Measurements from ENCODE around the gene CDPF1. TPM values are rescaled to one million over a fixed set of nuclear protein-coding genes. Genes with fewer than 3 reads are reported as not detected.

CDPF1 gene
- total RNA-seq, 1 experiment from 2014 or later: 8.1 TPM

GRCh38 chr22:46244771-46245170, 5.3 kb downstream of the CDPF1 start:
- no CpG with 5 or more reads among the region's 9 CpGs for WGBS (ENCODE audit: extremely low coverage, insufficient read length, low lambda C conversion rate)
- no peak overlapping the region for H2BK15ac ChIP-seq (ENCODE audit: low read depth, low read length)
- H3K18ac ChIP-seq (ENCODE audit: insufficient read length, low read depth, low read length): no peak overlapping the region
- H3K9me3 ChIP-seq (ENCODE audit: control insufficient read depth, low read depth, low read length): no peaks in the 10 kb centered on the region
- Mint-ChIP-seq H3K4me3 (no peak overlapping the region), H3K27me3 (ENCODE audit: low read depth) (no peaks in the 10 kb centered on the region; the same call in 1 of the 2 replicates), H3K27ac (no peak overlapping the region), H3K9me3 (no peaks in the 10 kb centered on the region), H3K4me1 (peaks cover 0 to 4% of the 10 kb centered on the region in 2 experiments; a peak in 1 of 4 replicates), H3K36me3 (ENCODE audit: insufficient read depth in 1 of 3, low read depth in 3 of 3) (peaks cover 1 to 8% (median 8%) of the 10 kb centered on the region in 3 experiments; a peak in 4 of 7 replicates)
- H3K4me2 ChIP-seq (ENCODE audit: insufficient read depth, insufficient read length, low read length): no peak overlapping the region
- no peak overlapping the region for H2BK12ac ChIP-seq (ENCODE audit: insufficient read length, low read depth, low read length)
- no peaks in the 10 kb centered on the region for H3K23me2 ChIP-seq (ENCODE audit: insufficient read length, low read depth, low read length, poor library complexity, severe bottlenecking)
- H4K20me1 ChIP-seq (ENCODE audit: control insufficient read depth, insufficient read depth, insufficient read length): no peaks in the 10 kb centered on the region
- H3K23ac ChIP-seq (ENCODE audit: insufficient read length, low read depth, low read length): no peak overlapping the region
- no peaks in the 10 kb centered on the region for H3K4me1 ChIP-seq (ENCODE audit: insufficient read depth, low read length)
- H3T11ph ChIP-seq (ENCODE audit: low read length): no peak overlapping the region
- no peak for DNase-seq
- no peak overlapping the region for H2AK5ac ChIP-seq (ENCODE audit: insufficient read length, low read length)
- no peak overlapping the region for H2BK20ac ChIP-seq (ENCODE audit: low read depth, low read length, poor library complexity, severe bottlenecking)
- no peak overlapping the region for H3K9ac ChIP-seq (ENCODE audit: extremely low read depth, insufficient read length, low read length)
- H3K14ac ChIP-seq (ENCODE audit: insufficient read depth, low read length): no peak overlapping the region
- H3K27me3 ChIP-seq (ENCODE audit: insufficient read depth, low read length): no peaks in the 10 kb centered on the region
- H3K79me1 ChIP-seq (ENCODE audit: insufficient read depth, low read depth, low read length, poor library complexity, severe bottlenecking): no peaks in the 10 kb centered on the region
- H4K91ac ChIP-seq (ENCODE audit: insufficient read length, low read depth, low read length): no peak overlapping the region
- no peak overlapping the region for H4K8ac ChIP-seq (replicated peaks; ENCODE audit: insufficient read length, low read depth, low read length)
- H2AFZ ChIP-seq (ENCODE audit: low read length): no peak overlapping the region
- no peak overlapping the region for H3K56ac ChIP-seq (ENCODE audit: insufficient read length, low read depth, low read length)
- H2BK5ac ChIP-seq (ENCODE audit: insufficient read length, low read length): no peak overlapping the region
- H2BK120ac ChIP-seq (ENCODE audit: low read depth, low read length, poor library complexity, severe bottlenecking): no peak overlapping the region
- no peaks in the 10 kb centered on the region for H3K79me2 ChIP-seq (ENCODE audit: insufficient read depth, low read length)
- no peak overlapping the region for H3K27ac ChIP-seq (ENCODE audit: insufficient read length, low read depth, low read length)
- H4K5ac ChIP-seq (ENCODE audit: insufficient read length, low read depth, low read length): no peak overlapping the region
- H3K4ac ChIP-seq (ENCODE audit: low read depth, low read length): no peak overlapping the region
- TF ChIP-seq, protein P1, sequence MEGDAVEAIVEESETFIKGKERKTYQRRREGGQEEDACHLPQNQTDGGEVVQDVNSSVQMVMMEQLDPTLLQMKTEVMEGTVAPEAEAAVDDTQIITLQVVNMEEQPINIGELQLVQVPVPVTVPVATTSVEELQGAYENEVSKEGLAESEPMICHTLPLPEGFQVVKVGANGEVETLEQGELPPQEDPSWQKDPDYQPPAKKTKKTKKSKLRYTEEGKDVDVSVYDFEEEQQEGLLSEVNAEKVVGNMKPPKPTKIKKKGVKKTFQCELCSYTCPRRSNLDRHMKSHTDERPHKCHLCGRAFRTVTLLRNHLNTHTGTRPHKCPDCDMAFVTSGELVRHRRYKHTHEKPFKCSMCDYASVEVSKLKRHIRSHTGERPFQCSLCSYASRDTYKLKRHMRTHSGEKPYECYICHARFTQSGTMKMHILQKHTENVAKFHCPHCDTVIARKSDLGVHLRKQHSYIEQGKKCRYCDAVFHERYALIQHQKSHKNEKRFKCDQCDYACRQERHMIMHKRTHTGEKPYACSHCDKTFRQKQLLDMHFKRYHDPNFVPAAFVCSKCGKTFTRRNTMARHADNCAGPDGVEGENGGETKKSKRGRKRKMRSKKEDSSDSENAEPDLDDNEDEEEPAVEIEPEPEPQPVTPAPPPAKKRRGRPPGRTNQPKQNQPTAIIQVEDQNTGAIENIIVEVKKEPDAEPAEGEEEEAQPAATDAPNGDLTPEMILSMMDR (conservative IDR thresholded peaks at IDR 0.05): no peak
